ENCODE data around the gene CTXN3. TPM values are rescaled to one million over a fixed set of nuclear protein-coding genes. Genes with fewer than 3 reads are reported as not detected.

CTXN3 gene
- total RNA-seq, 1 donor from 2014 or later = not detected

DNA sequence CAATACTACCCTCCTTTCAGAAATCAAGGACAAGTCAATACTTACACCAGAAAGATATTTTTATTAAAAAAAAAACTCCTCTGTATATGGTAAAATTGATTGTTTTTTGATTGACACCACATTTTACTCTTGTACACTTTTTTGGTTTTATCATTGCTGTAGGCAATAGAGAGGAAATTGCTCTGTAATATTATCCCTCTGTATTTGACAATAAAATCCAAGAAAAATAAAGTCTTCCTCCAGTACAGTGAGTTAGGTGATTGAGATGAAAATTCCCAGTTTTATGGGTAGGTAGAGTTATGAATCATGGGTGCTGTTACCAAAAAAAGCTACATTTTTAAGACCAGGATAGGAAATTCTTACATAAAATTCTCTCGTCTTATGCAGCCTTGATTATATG lies 31.7 kb downstream of the CTXN3 start:
- TF ChIP-seq, protein P1, sequence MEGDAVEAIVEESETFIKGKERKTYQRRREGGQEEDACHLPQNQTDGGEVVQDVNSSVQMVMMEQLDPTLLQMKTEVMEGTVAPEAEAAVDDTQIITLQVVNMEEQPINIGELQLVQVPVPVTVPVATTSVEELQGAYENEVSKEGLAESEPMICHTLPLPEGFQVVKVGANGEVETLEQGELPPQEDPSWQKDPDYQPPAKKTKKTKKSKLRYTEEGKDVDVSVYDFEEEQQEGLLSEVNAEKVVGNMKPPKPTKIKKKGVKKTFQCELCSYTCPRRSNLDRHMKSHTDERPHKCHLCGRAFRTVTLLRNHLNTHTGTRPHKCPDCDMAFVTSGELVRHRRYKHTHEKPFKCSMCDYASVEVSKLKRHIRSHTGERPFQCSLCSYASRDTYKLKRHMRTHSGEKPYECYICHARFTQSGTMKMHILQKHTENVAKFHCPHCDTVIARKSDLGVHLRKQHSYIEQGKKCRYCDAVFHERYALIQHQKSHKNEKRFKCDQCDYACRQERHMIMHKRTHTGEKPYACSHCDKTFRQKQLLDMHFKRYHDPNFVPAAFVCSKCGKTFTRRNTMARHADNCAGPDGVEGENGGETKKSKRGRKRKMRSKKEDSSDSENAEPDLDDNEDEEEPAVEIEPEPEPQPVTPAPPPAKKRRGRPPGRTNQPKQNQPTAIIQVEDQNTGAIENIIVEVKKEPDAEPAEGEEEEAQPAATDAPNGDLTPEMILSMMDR (IDR thresholded peaks at IDR 0.05) = no peak
- Histone ChIP-seq H3K36me3 (no peaks in the 10 kb centered on the region), H3K4me1 (peaks cover 4% of the 10 kb centered on the region), H3K27ac (no peak overlapping the region), H3K4me3 (no peak overlapping the region), H3K27me3 (no peaks in the 10 kb centered on the region), H3K9me3 (no peaks in the 10 kb centered on the region)
- intact Hi-C loops (cut with DNase I) = no loop called here
- ATAC-seq (no peak), DNase-seq (no peak)

GRCh38 chr5:127683008-127683407 lies 34.1 kb downstream of the CTXN3 start:
- no peak for DNase-seq
- peaks cover 5% of the 10 kb centered on the region for H3K4me1 ChIP-seq
- H3K36me3 ChIP-seq = no peaks in the 10 kb centered on the region
- intact Hi-C loops (cut with DNase I) = no loop called here
- TF ChIP-seq, protein P1 (IDR thresholded peaks at IDR 0.05) = no peak
- no peaks in the 10 kb centered on the region for H3K9me3 ChIP-seq
- H3K4me3 ChIP-seq = no peak overlapping the region
- H3K27me3 ChIP-seq = no peaks in the 10 kb centered on the region
- H3K27ac ChIP-seq = no peak overlapping the region
- ATAC-seq = no peak

- TF ChIP-seq, protein P1 (IDR thresholded peaks at IDR 0.05) = no peak
- Histone ChIP-seq H3K36me3 (no peaks in the 10 kb centered on the region), H3K27me3 (no peaks in the 10 kb centered on the region), H3K9me3 (no peaks in the 10 kb centered on the region), H3K4me3 (no peak overlapping the region), H3K4me1 (peaks cover 5% of the 10 kb centered on the region), H3K27ac (no peak overlapping the region)
- intact Hi-C loops (cut with DNase I) = no loop called here
- no peak for ATAC-seq
- DNase-seq = no peak
Measured at GRCh38 chr5:127684726-127685467, 36.0 kb downstream of the CTXN3 start.

- no peaks in the 10 kb centered on the region for H3K27me3 ChIP-seq
- DNase-seq (no peak), ATAC-seq (no peak)
- intact Hi-C loops (cut with DNase I) = no loop called here
- no peak overlapping the region for H3K27ac ChIP-seq
- H3K36me3 ChIP-seq = no peaks in the 10 kb centered on the region
- H3K4me1 ChIP-seq = peaks cover 5% of the 10 kb centered on the region
- TF ChIP-seq, protein P1 (IDR thresholded peaks at IDR 0.05) = no peak
- no peaks in the 10 kb centered on the region for H3K9me3 ChIP-seq
- H3K4me3 ChIP-seq = no peak overlapping the region
Measured at GRCh38 chr5:127685662-127686061, 36.8 kb downstream of the CTXN3 start.

DNA sequence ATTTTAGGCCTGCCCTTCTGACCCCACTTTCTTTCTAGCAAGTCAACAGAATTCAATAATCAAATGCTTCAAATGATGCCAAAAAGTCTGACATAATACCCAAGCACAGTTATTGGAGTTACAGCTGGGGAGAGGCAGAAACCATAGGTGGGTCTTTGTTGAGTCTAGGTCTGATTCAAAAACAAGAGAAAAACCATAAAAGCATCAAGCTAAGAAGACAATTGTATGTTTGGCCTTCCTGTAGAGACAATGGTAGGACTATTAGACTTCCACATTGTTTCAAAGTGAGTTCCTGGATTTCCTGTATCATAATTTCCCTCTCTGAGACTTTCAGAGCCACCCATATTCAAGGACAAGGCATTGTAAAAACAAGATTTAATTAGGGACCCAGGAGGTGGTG lies 37.5 kb downstream of the CTXN3 start:
- ATAC-seq (no peak), DNase-seq (no peak)
- Histone ChIP-seq H3K27me3 (no peaks in the 10 kb centered on the region), H3K9me3 (no peaks in the 10 kb centered on the region), H3K36me3 (no peaks in the 10 kb centered on the region), H3K27ac (no peak overlapping the region), H3K4me1 (peaks cover 5% of the 10 kb centered on the region), H3K4me3 (no peak overlapping the region)
- TF ChIP-seq, protein P1 (IDR thresholded peaks at IDR 0.05) = no peak
- intact Hi-C loops (cut with DNase I) = no loop called here
